ENCODE results near the gene MED26. TPM values are rescaled to one million over a fixed set of nuclear protein-coding genes. Genes with fewer than 3 reads are reported as not detected.

MED26 gene
- total and polyA plus RNA-seq, 2 experiments from 2014 or later: 7.4 to 15.4 TPM

DNA sequence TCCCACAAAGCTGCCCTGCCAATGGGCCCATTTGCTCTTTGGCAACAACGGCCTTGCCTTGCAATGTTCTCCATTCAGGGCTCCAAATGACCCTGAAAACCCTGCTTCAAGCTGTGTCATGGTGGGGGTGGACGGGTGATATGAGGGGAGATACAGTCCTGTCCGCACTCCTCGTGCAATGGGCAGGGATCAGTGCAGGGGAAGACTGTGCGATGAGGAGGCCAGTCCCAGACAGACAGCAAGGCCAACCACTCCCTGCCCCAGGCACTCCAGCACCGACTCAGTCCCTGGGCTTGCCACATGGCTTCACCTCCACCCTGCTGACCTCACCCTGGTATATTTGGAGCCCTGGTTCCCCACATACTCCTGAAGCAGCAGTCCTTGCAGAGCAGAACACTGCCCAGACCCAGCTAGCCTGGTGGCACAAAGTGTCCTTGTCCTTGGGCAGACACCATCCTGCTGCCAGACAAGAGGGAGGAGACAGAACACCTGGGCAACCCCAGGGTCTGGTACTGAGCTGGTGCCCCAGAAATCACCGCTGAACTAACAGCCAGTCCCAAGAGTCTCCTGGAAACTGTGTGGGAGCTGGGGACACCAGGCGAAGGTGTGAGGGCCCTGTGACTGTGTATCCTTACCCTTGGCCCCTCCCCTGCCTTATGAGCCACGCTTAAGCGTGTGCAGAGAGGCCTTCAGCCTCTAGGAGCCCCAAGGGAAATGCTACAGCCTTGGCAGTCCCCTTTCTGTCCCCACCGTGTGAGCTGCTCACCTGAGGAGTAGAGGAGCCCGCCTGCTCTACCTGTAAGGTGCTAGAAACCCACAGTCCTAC lies 46.6 kb downstream of the MED26 start (continued):
- TF ChIP-seq, protein P1, sequence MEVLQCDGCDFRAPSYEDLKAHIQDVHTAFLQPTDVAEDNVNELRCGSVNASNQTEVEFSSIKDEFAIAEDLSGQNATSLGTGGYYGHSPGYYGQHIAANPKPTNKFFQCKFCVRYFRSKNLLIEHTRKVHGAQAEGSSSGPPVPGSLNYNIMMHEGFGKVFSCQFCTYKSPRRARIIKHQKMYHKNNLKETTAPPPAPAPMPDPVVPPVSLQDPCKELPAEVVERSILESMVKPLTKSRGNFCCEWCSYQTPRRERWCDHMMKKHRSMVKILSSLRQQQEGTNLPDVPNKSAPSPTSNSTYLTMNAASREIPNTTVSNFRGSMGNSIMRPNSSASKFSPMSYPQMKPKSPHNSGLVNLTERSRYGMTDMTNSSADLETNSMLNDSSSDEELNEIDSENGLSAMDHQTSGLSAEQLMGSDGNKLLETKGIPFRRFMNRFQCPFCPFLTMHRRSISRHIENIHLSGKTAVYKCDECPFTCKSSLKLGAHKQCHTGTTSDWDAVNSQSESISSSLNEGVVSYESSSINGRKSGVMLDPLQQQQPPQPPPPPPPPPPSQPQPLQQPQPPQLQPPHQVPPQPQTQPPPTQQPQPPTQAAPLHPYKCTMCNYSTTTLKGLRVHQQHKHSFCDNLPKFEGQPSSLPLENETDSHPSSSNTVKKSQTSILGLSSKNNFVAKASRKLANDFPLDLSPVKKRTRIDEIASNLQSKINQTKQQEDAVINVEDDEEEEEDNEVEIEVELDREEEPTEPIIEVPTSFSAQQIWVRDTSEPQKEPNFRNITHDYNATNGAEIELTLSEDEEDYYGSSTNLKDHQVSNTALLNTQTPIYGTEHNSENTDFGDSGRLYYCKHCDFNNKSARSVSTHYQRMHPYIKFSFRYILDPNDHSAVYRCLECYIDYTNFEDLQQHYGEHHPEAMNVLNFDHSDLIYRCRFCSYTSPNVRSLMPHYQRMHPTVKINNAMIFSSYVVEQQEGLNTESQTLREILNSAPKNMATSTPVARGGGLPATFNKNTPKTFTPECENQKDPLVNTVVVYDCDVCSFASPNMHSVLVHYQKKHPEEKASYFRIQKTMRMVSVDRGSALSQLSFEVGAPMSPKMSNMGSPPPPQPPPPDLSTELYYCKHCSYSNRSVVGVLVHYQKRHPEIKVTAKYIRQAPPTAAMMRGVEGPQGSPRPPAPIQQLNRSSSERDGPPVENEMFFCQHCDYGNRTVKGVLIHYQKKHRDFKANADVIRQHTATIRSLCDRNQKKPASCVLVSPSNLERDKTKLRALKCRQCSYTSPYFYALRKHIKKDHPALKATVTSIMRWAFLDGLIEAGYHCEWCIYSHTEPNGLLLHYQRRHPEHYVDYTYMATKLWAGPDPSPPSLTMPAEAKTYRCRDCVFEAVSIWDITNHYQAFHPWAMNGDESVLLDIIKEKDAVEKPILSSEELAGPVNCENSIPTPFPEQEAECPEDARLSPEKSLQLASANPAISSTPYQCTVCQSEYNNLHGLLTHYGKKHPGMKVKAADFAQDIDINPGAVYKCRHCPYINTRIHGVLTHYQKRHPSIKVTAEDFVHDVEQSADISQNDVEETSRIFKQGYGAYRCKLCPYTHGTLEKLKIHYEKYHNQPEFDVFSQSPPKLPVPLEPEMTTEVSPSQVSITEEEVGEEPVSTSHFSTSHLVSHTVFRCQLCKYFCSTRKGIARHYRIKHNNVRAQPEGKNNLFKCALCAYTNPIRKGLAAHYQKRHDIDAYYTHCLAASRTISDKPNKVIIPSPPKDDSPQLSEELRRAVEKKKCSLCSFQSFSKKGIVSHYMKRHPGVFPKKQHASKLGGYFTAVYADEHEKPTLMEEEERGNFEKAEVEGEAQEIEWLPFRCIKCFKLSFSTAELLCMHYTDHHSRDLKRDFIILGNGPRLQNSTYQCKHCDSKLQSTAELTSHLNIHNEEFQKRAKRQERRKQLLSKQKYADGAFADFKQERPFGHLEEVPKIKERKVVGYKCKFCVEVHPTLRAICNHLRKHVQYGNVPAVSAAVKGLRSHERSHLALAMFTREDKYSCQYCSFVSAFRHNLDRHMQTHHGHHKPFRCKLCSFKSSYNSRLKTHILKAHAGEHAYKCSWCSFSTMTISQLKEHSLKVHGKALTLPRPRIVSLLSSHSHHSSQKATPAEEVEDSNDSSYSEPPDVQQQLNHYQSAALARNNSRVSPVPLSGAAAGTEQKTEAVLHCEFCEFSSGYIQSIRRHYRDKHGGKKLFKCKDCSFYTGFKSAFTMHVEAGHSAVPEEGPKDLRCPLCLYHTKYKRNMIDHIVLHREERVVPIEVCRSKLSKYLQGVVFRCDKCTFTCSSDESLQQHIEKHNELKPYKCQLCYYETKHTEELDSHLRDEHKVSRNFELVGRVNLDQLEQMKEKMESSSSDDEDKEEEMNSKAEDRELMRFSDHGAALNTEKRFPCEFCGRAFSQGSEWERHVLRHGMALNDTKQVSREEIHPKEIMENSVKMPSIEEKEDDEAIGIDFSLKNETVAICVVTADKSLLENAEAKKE (CRISPR knock-in tag; IDR thresholded peaks at IDR 0.05): no peak
- TF ChIP-seq JUNB (IDR thresholded peaks at IDR 0.05; ENCODE audit: unreplicated experiment) (no peak), STAT1 (IDR thresholded peaks at IDR 0.05; ENCODE audit: unreplicated experiment) (no peak)
- TF ChIP-seq, protein P2, sequence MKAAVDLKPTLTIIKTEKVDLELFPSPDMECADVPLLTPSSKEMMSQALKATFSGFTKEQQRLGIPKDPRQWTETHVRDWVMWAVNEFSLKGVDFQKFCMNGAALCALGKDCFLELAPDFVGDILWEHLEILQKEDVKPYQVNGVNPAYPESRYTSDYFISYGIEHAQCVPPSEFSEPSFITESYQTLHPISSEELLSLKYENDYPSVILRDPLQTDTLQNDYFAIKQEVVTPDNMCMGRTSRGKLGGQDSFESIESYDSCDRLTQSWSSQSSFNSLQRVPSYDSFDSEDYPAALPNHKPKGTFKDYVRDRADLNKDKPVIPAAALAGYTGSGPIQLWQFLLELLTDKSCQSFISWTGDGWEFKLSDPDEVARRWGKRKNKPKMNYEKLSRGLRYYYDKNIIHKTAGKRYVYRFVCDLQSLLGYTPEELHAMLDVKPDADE (IDR thresholded peaks at IDR 0.05): no peak

DNA sequence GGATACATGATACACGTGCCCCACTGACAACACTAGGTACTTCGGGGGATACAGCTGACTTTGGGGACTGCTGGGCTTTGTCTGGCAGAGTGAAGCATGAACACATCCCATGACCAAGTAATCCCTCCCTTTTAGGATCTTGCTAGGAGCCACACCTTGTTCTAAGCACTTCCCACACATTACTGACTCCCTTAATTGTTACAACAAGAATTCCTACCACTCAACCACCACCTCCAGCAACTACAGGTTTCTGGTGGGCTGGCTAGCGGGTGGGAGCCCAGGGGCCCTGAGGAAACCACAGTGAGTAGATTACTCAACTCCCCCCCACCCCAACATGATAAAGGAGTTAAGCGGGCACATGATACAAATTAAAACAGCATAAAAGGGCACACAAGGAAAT lies 48.6 kb downstream of the MED26 start:
- Histone ChIP-seq H3K36me3 (ENCODE audit: insufficient read depth) (peaks cover 4% of the 10 kb centered on the region; the same call in 1 of the 2 replicates), H4K20me1 (replicated peaks; ENCODE audit: insufficient read depth) (peaks cover 25% of the 10 kb centered on the region), H3K4me3 (no peak overlapping the region), H3K27ac (ENCODE audit: low read depth) (no peak overlapping the region), H3K79me2 (replicated peaks; ENCODE audit: insufficient read depth) (peaks cover 73% of the 10 kb centered on the region), H3F3A (replicated peaks; ENCODE audit: low read depth) (peaks cover 6% of the 10 kb centered on the region; the same call in 1 of the 2 replicates), H3K9me2 (ENCODE audit: insufficient read depth) (no peaks in the 10 kb centered on the region), H3K4me1 (ENCODE audit: insufficient read depth) (peaks cover 12% of the 10 kb centered on the region), H3K4me2 (no peak overlapping the region), H3K27me3 (ENCODE audit: insufficient read depth) (no peaks in the 10 kb centered on the region), H2AFZ (no peak overlapping the region)
- peaks cover 16% of the 10 kb centered on the region for H3K36me3 Mint-ChIP-seq (ENCODE audit: low read depth)
- no peaks in the 10 kb centered on the region for H3K9me3 Mint-ChIP-seq
- no peak overlapping the region for H3K4me3 Mint-ChIP-seq
- peaks cover 15% of the 10 kb centered on the region for H3K4me1 Mint-ChIP-seq
- no peak for ATAC-seq
- H3K27me3 Mint-ChIP-seq (ENCODE audit: insufficient read depth, low read depth, poor library complexity): no peaks in the 10 kb centered on the region
- no peak overlapping the region for H3K27ac Mint-ChIP-seq
- no peak for DNase-seq (ENCODE audit: low spot score)
- TF ChIP-seq CREB1 (CRISPR knock-in tag; IDR thresholded peaks at IDR 0.05; ENCODE audit: low read depth): no peak
- no peak for TF ChIP-seq NANOG (IDR thresholded peaks at IDR 0.05; ENCODE audit: borderline replicate concordance)
- TF ChIP-seq, protein P3, sequence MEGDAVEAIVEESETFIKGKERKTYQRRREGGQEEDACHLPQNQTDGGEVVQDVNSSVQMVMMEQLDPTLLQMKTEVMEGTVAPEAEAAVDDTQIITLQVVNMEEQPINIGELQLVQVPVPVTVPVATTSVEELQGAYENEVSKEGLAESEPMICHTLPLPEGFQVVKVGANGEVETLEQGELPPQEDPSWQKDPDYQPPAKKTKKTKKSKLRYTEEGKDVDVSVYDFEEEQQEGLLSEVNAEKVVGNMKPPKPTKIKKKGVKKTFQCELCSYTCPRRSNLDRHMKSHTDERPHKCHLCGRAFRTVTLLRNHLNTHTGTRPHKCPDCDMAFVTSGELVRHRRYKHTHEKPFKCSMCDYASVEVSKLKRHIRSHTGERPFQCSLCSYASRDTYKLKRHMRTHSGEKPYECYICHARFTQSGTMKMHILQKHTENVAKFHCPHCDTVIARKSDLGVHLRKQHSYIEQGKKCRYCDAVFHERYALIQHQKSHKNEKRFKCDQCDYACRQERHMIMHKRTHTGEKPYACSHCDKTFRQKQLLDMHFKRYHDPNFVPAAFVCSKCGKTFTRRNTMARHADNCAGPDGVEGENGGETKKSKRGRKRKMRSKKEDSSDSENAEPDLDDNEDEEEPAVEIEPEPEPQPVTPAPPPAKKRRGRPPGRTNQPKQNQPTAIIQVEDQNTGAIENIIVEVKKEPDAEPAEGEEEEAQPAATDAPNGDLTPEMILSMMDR (conservative IDR thresholded peaks at IDR 0.05; ENCODE audit: low read depth in 2 of 2): no peak
- no peak for TF ChIP-seq STAT1 (IDR thresholded peaks at IDR 0.05; ENCODE audit: unreplicated experiment)
- TF ChIP-seq, protein P2 (IDR thresholded peaks at IDR 0.05): no peak
- TF ChIP-seq ZNF331 (CRISPR knock-in tag; IDR thresholded peaks at IDR 0.05; ENCODE audit: low read depth): no peak
- TF ChIP-seq POLR2AphosphoS5 (IDR thresholded peaks at IDR 0.05; ENCODE audit: low read depth): no peak
- no peak for TF ChIP-seq ZNF114 (CRISPR knock-in tag; IDR thresholded peaks at IDR 0.05)
